KOPT-K1 (cell line): ENCODE data around the gene ACVR1.

Experiments
- H3K27ac ChIP-seq: fragments of 200-600 bp; sonication (generic); 2 replicates; pipeline ENCODE4 v1.5.1; 2016; ENCODE audit warnings: antibody characterized with exemption, mild to moderate bottlenecking, low read depth, low read length; ENCODE audit not compliant: poor library complexity, severe bottlenecking
- H3K36me3 ChIP-seq: fragments of 200-600 bp; sonication (generic); 2 replicates; pipeline ENCODE4 v1.5.1; 2017; ENCODE audit warnings: antibody characterized with exemption, mild to moderate bottlenecking, low read length, moderate library complexity; ENCODE audit not compliant: insufficient read depth
- H3K9me3 ChIP-seq: fragments of 200-600 bp; sonication (generic); 2 replicates; pipeline ENCODE4 v1.5.1; 2017; ENCODE audit warnings: antibody characterized with exemption, low read length, mild to moderate bottlenecking; ENCODE audit not compliant: insufficient read depth, poor library complexity, severe bottlenecking

The ACVR1 gene

GRCh38 chr2:157849591-157849990 is 26.5 kb downstream of the ACVR1 start:
- H3K36me3 ChIP-seq = no peaks in the 10 kb centered on the region
- no peaks in the 10 kb centered on the region for H3K9me3 ChIP-seq
- H3K27ac ChIP-seq = no peak overlapping the region

GRCh38 chr2:157848213-157848612 is 27.9 kb downstream of the ACVR1 start:
- no peaks in the 10 kb centered on the region for H3K9me3 ChIP-seq

GRCh38 chr2:157845081-157845480 is 31.0 kb downstream of the ACVR1 start:
- Histone ChIP-seq H3K9me3 (no peaks in the 10 kb centered on the region), H3K27ac (no peak overlapping the region), H3K36me3 (no peaks in the 10 kb centered on the region)

More at GRCh38 chr2:157848213-157848612, 27.9 kb downstream of the ACVR1 start:
- no peaks in the 10 kb centered on the region for H3K36me3 ChIP-seq
- H3K27ac ChIP-seq = no peak overlapping the region

GRCh38 chr2:157843935-157844334 is 32.2 kb downstream of the ACVR1 start:
- H3K27ac ChIP-seq = no peak overlapping the region
- H3K36me3 ChIP-seq = no peaks in the 10 kb centered on the region
- H3K9me3 ChIP-seq = no peaks in the 10 kb centered on the region

GRCh38 chr2:157843081-157843480 is 33.0 kb downstream of the ACVR1 start:
- Histone ChIP-seq H3K27ac (no peak overlapping the region), H3K36me3 (no peaks in the 10 kb centered on the region), H3K9me3 (no peaks in the 10 kb centered on the region)

GRCh38 chr2:157842106-157842879 is 33.8 kb downstream of the ACVR1 start:
- no peaks in the 10 kb centered on the region for H3K36me3 ChIP-seq
- H3K9me3 ChIP-seq = no peaks in the 10 kb centered on the region
- H3K27ac ChIP-seq = no peak overlapping the region

GRCh38 chr2:157841485-157841884 is 34.6 kb downstream of the ACVR1 start:
- Histone ChIP-seq H3K9me3 (no peaks in the 10 kb centered on the region), H3K36me3 (no peaks in the 10 kb centered on the region), H3K27ac (no peak overlapping the region)

- Histone ChIP-seq H3K27ac (no peak overlapping the region), H3K9me3 (no peaks in the 10 kb centered on the region), H3K36me3 (no peaks in the 10 kb centered on the region)
These were observed 35.5 kb downstream of the ACVR1 start for GRCh38 chr2:157840568-157841156.

- Histone ChIP-seq H3K36me3 (no peaks in the 10 kb centered on the region), H3K27ac (no peak overlapping the region), H3K9me3 (no peaks in the 10 kb centered on the region)
These were observed 36.3 kb downstream of the ACVR1 start for GRCh38 chr2:157839822-157840221.

- Histone ChIP-seq H3K27ac (no peak overlapping the region), H3K9me3 (no peaks in the 10 kb centered on the region), H3K36me3 (no peaks in the 10 kb centered on the region)
These were observed 36.8 kb downstream of the ACVR1 start for GRCh38 chr2:157839162-157839801.

GRCh38 chr2:157838442-157839161 is 37.5 kb downstream of the ACVR1 start:
- no peak overlapping the region for H3K27ac ChIP-seq

GRCh38 chr2:157837851-157838441 is 38.2 kb downstream of the ACVR1 start:
- H3K9me3 ChIP-seq = no peaks in the 10 kb centered on the region
- no peaks in the 10 kb centered on the region for H3K36me3 ChIP-seq
- H3K27ac ChIP-seq = no peak overlapping the region

More at GRCh38 chr2:157838442-157839161, 37.5 kb downstream of the ACVR1 start:
- Histone ChIP-seq H3K36me3 (no peaks in the 10 kb centered on the region), H3K9me3 (no peaks in the 10 kb centered on the region)

- no peak overlapping the region for H3K27ac ChIP-seq
- H3K36me3 ChIP-seq = no peaks in the 10 kb centered on the region
- no peaks in the 10 kb centered on the region for H3K9me3 ChIP-seq
These were observed 39.6 kb downstream of the ACVR1 start for GRCh38 chr2:157836531-157836930.

- H3K36me3 ChIP-seq = no peaks in the 10 kb centered on the region
These were observed 40.7 kb downstream of the ACVR1 start for GRCh38 chr2:157835425-157835824.

GRCh38 chr2:157835006-157835405 is 41.1 kb downstream of the ACVR1 start:
- Histone ChIP-seq H3K9me3 (no peaks in the 10 kb centered on the region), H3K36me3 (no peaks in the 10 kb centered on the region), H3K27ac (no peak overlapping the region)

More at GRCh38 chr2:157835425-157835824, 40.7 kb downstream of the ACVR1 start:
- no peak overlapping the region for H3K27ac ChIP-seq
- H3K9me3 ChIP-seq = no peaks in the 10 kb centered on the region
